RWPE2 (cell line): ENCODE results near the gene ROR2.

Experiments
- ATAC-seq: fragments of 200-7000 bp; cut with Tn5 transposase; 3 replicates; pipeline ENCODE4 v1.9.1; 2021; ENCODE audit warnings: low read depth
- DNase-seq: peaks from one replicate; pipeline ENCODE4 v3.0.0-alpha.2; 2020; ENCODE audit warnings: low spot score
- H3K27ac ChIP-seq: fragments of 450-650 bp; 2 replicates; pipeline ENCODE4 v1.5.1; 2017; ENCODE audit warnings: mild to moderate bottlenecking; ENCODE audit not compliant: poor library complexity, severe bottlenecking
- H3K27me3 ChIP-seq: fragments of 250-450 bp; sonication (Bioruptor Pico); 2 replicates; pipeline ENCODE4 v1.5.1; 2021; ENCODE audit warnings: mild to moderate bottlenecking, moderate library complexity; ENCODE audit not compliant: insufficient read depth, poor library complexity, severe bottlenecking
- H3K36me3 ChIP-seq: fragments of 250-450 bp; sonication (Bioruptor Pico); 2 replicates; pipeline ENCODE4 v1.5.1; 2020; ENCODE audit warnings: low read depth, mild to moderate bottlenecking, moderate library complexity
- H3K4me1 ChIP-seq: fragments of 250-450 bp; sonication (Bioruptor Pico); 2 replicates; pipeline ENCODE4 v1.5.1; 2021; ENCODE audit warnings: mild to moderate bottlenecking, moderate library complexity; ENCODE audit not compliant: insufficient read depth, poor library complexity, severe bottlenecking
- H3K4me3 ChIP-seq: fragments of 250-450 bp; sonication (Bioruptor Pico); 2 replicates; pipeline ENCODE4 v1.5.1; 2021; ENCODE audit warnings: mild to moderate bottlenecking, moderate library complexity; ENCODE audit not compliant: severe bottlenecking
- H3K9me3 ChIP-seq: fragments of 250-450 bp; sonication (Bioruptor Pico); 2 replicates; pipeline ENCODE4 v1.5.1; 2021; ENCODE audit warnings: mild to moderate bottlenecking, moderate library complexity; ENCODE audit not compliant: severe bottlenecking
- TF ChIP-seq, protein P1 (sequence below): fragments of 450-650 bp; IDR thresholded peaks from one replicate; pipeline ENCODE4 v1.5.1; 2017; ENCODE audit warnings: mild to moderate bottlenecking, moderate library complexity; ENCODE audit not compliant: poor library complexity, severe bottlenecking

ROR2 gene

GRCh38 chr9:91949946-91950664, at the start of gene ROR2:
ROR2 (minus strand) TSS chr9:91950228.
- no peaks in the 10 kb centered on the region for H3K36me3 ChIP-seq
- ATAC-seq (peak; percentile 59), DNase-seq (no peak)
- no peak within 1 kb of the TSS for H3K27ac ChIP-seq
- H3K4me1 ChIP-seq = peaks cover 2% of the 10 kb centered on the region
- peak within 1 kb of the TSS; percentile 36 for H3K4me3 ChIP-seq
- no peaks in the 10 kb centered on the region for H3K9me3 ChIP-seq
- TF ChIP-seq, protein P1, sequence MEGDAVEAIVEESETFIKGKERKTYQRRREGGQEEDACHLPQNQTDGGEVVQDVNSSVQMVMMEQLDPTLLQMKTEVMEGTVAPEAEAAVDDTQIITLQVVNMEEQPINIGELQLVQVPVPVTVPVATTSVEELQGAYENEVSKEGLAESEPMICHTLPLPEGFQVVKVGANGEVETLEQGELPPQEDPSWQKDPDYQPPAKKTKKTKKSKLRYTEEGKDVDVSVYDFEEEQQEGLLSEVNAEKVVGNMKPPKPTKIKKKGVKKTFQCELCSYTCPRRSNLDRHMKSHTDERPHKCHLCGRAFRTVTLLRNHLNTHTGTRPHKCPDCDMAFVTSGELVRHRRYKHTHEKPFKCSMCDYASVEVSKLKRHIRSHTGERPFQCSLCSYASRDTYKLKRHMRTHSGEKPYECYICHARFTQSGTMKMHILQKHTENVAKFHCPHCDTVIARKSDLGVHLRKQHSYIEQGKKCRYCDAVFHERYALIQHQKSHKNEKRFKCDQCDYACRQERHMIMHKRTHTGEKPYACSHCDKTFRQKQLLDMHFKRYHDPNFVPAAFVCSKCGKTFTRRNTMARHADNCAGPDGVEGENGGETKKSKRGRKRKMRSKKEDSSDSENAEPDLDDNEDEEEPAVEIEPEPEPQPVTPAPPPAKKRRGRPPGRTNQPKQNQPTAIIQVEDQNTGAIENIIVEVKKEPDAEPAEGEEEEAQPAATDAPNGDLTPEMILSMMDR = peak; percentile 82
- peaks cover 67% of the 10 kb centered on the region for H3K27me3 ChIP-seq

DNA sequence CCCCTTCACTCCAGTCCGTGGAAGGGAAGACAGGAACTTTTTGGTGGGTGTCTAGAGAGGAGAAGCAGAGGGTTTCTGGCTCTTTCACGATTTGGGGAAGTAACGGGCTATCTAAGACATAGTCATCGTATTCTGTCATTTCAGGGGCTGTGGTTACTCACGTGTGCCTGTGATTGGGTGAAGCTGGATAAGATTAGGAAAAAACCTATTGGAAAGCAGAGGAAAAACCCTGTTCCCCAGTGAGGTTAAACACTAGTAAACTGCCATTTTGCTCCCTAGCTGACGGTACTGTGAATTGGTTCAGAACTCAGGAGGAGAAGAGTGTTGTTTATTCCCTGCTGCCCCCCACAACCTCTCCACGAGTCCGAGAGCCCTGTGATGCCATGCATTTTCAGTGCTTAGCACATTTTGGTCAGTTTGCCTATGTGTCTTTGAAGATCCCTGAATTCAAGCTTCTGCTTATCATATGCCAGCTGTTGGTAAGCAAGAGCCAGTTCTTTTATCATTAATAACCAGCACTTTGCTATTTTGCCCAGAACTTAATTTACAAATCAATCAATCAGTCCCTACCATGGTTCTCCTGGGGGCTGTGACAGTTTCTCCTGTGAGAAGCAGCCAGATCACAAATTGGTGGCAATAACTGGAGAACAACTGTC, 45.1 kb upstream of the ROR2 start:
- ATAC-seq = no peak
- no peaks in the 10 kb centered on the region for H3K36me3 ChIP-seq
- peaks cover 8% of the 10 kb centered on the region for H3K27me3 ChIP-seq
- TF ChIP-seq, protein P1 = no peak
- H3K9me3 ChIP-seq = no peaks in the 10 kb centered on the region
- H3K4me3 ChIP-seq = no peak overlapping the region
- no peak for DNase-seq
- no peak overlapping the region for H3K27ac ChIP-seq
- H3K4me1 ChIP-seq = no peaks in the 10 kb centered on the region

- no peaks in the 10 kb centered on the region for H3K4me1 ChIP-seq
- peaks cover 5% of the 10 kb centered on the region for H3K27me3 ChIP-seq
- no peaks in the 10 kb centered on the region for H3K9me3 ChIP-seq
- ATAC-seq = no peak
- H3K36me3 ChIP-seq = no peaks in the 10 kb centered on the region
- no peak overlapping the region for H3K4me3 ChIP-seq
- TF ChIP-seq, protein P1 = no peak
- H3K27ac ChIP-seq = no peak overlapping the region
- DNase-seq = no peak
Observed at GRCh38 chr9:91994422-91994821, 44.4 kb upstream of the ROR2 start.

DNA sequence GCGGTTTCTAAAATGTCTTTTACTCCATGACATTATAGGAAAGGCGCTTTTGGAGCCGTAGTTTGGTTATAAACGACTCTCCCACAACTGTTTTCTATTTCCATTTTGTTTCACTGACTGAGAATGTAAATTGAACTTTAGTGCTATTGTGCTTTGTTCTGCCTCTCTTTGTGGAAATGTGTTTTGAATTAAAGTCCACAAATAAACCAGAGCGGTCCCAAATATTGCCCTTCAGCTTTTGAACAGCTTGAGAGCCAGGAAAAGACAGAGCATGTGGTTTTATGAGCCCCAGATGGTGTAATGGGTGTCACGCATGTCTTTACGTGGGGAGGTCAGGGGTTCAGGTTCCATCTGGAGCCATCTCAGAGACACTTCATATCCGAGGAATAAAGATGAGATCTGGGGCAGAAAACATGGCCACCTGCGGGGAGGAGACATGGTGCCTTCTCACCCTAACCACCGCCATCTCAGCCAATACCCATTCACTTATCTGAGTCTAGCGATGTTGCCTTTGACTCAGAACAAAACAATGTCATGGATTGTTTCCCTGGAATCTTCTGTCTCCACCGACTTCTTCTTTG, 42.5 kb upstream of the ROR2 start:
- Histone ChIP-seq H3K27me3 (peaks cover 5% of the 10 kb centered on the region), H3K9me3 (no peaks in the 10 kb centered on the region), H3K4me3 (no peak overlapping the region), H3K27ac (no peak overlapping the region), H3K4me1 (no peaks in the 10 kb centered on the region), H3K36me3 (no peaks in the 10 kb centered on the region)
- TF ChIP-seq, protein P1 = no peak
- ATAC-seq (no peak), DNase-seq (no peak)
